ENCODE data around the gene MRTO4.
"Not testable (repeated sequence)": the region's sequence is repeated elsewhere in the genome, so short reads cannot be mapped to it uniquely, and the experiment has no call there.

Gene MRTO4

DNA sequence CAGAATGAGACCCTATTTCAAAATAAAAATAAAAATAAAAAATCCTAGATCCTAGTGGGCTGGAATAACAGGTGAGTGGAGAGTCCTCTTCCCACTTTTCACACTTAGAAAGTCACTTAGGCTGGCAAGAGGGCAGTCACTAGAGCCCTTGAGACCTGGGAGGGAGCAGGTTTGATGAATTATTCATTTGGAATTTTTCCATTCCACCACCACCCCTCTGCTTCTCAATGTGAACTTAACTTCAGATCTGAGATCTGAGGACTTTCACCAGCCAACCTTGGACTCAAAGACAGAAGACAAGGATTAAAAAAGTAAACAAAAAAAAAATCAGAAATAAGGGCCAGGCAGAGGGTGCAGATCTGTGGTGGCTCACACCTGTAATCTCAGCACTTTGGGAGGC lies 20.5 kb downstream of the MRTO4 start:
- no peak for DNase-seq
- ATAC-seq: no peak

DNA sequence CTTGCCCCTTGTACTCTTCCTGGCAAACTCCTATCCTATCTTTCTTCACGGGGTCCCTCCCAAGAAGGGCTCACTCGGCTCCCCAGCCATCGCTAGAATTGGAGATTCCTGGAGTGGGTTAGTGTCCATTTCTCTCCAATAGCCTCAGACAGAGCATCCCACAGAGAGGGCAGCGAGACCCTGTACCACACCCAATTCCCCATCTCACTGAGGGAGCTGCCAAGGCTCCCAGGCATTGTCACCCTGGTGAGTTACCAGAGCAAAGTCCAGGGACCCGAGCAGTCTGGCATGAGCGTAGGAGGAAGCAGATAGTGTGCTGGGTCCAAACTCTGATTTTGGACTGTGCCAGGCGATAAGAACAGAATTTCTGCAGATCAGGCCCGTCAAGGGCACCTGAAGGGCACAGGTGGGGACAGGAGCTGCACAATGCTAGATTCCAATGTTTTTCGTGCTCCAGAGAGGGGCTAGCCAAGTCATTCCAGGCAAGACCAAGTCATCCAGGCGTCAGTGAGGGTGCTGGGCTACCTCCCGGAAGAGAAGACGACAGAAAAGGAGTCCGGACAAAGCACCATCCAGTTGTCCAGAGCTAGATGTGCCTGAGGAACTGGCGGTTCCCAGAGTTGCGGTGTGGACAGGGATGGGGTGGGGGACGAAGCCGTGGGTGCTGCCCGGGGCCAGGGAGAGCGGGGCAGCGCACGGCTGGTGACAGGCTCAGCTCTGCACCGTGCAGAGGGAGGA lies 21.7 kb downstream of the MRTO4 start:
- no peak for ATAC-seq
- no peak for DNase-seq

DNA sequence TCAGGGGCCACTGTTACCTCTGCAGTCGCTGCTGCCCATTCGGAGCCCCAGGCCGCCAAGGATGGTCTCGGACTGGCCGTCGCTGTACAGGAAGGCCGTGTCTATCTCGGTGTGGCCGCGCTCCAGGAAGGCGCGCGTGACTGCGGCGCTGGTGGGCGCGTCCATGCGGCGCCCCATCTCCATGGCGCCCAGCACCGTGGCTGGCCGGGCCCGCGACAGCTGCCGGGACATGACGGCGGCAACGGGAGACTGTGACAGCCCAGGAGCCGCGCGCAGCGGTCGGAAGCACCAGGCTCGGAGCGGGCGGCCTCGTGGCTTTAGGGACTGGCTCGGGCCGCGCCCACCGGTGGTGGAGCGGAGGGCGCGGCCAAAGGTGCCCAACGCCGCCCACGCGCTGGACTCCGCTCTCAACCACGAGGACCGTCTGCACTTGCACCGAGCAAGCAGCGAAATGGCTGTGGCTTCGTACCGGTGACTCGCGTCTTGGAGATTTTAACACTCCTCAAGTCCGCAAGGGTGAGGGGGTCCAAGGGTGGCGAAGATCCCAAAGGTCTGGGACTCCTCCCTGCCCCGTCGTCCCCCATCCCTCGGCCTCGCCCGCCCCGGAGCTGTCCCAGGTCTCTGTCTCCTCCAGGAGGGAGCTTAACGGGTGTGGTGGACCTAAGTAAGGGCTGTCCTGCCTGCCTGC lies 22.4 kb downstream of the MRTO4 start:
- not testable (repeated sequence) for DNase-seq
- ATAC-seq: peak; percentile 46

DNA sequence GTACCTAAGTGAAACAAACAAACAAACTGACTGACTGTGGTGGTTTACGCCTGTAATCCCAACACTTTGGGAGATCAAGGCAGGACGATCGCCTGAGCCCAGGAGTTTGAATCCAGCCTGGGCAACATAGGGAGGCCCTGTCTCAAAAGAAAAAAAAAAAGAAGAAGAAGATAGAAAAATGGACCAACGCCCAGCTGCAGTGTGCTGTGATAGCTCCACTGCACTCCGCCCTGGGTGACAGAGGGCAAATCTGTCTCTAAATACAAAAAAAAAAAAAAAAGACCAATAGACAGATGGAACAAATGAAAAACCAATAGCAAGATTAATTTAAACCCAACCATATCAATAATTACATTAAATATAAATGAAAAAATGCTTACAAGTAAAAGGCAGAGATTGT lies 23.0 kb downstream of the MRTO4 start:
- no peak for ATAC-seq
- DNase-seq: no peak

DNA sequence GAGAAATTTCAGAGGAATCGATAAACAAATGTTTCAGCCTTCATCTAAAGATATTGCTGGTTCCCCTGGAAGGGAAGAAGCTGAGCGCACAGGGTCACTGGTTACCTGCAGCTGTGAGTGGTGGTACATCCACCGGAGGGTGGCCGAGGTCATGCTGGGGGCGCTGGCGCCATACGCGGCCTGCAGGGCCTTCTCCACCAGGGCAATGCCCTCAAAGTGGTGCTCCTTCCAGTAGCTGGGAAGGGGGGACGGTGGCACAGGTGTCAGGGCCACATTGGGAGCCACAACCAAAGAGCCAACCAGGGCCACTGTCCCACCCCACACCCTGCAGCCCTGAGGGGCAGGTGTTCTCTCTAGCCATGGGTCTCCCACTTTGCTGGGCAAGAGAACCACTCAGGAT lies 32.3 kb downstream of the MRTO4 start:
- DNase-seq: no peak
- ATAC-seq: no peak

DNA sequence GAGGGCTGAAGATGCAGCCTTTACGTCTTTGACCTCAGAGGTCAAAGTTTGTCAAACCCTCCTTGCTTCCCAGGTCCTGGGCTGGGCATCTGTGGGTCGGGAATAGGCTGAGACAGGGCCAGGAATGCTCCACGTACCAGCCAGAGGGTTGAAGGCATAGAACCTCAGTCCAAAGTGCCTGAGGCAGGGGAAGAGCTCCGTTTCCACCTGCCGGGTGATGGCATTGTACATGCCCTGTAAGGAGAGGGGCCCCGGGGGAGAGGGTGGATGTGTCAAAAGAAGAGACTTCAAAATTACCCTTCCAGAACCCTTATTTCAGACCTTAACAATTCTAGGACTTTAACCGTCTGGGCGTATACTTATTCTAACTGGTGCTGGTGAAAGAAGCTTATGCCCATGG lies 33.3 kb downstream of the MRTO4 start:
- ATAC-seq (no peak), DNase-seq (no peak)

DNA sequence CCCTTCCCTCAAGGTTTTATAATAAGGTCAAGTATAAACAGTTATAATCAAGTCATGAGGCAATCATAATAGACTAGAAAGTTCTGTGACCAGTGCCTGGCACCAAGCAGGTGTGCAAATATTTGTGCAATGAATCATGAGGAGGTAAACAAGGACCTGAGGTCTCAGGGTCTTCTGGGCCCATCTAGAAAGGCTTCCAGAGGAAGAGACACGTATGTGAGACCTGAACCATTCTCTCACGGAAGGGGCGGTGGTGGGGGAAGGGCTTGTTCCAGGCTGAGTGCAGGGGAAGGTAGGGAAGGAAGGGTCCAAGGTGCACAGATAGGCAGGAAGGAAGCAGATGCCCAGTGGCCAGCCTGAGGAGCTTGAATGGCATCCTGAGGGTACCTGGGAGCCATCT lies 33.8 kb downstream of the MRTO4 start:
- not testable (repeated sequence) for ATAC-seq, DNase-seq

DNA sequence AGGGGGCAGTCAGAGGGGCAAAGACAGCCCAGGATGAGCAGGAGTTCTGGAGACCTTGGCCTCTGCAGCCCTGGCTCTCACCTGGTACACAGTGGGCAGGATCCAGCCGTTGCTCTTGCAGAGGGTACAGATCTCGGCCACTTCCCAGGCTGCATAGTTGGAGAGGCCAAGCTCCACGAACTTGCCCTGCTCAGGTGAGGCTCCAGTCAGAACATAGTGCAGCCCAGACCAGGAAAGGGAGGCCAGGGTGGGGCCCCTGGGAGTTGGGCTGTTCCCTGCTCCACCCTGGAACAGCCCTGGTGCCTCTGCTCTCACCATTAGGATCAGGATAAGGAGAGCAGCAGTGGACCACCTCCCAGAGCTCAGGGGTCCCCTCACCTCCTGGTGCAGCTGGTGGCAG lies 34.2 kb downstream of the MRTO4 start:
- not testable (repeated sequence) for ATAC-seq, DNase-seq

DNA sequence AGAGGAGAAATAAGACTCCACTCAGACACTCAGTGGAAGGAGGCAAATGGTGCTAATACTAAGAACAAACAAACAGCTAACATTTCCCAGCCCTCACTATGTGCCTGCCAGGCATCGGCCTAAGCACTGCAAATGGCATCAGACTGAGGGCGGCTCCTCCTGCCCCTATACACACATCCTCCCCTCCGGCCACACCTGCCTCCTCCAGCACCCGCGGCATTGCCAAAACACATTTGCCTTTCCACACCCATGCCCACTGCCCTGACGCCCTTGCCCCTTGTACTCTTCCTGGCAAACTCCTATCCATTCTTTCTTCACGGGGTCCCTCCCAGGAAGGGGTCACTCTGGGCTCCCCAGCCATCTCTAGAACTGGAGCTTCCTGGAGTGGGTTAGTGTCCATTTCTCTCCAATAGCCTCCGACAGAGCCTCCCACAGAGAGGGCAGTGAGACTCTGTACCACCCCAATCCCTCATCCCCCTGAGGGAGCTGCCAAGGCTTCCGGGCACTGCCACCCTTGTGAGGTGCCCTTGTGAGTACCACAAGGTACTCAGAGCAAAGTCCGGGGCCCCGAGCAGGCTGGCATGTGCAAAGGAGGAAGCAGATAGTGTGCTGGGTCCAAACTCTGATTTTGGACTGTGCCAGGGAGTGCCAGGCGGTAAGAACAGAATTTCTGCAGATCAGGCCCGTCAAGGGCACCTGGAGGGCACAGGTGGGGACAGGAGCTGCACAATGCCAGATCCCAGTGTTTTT lies 36.0 kb downstream of the MRTO4 start:
- no peak for ATAC-seq
- DNase-seq: no peak

DNA sequence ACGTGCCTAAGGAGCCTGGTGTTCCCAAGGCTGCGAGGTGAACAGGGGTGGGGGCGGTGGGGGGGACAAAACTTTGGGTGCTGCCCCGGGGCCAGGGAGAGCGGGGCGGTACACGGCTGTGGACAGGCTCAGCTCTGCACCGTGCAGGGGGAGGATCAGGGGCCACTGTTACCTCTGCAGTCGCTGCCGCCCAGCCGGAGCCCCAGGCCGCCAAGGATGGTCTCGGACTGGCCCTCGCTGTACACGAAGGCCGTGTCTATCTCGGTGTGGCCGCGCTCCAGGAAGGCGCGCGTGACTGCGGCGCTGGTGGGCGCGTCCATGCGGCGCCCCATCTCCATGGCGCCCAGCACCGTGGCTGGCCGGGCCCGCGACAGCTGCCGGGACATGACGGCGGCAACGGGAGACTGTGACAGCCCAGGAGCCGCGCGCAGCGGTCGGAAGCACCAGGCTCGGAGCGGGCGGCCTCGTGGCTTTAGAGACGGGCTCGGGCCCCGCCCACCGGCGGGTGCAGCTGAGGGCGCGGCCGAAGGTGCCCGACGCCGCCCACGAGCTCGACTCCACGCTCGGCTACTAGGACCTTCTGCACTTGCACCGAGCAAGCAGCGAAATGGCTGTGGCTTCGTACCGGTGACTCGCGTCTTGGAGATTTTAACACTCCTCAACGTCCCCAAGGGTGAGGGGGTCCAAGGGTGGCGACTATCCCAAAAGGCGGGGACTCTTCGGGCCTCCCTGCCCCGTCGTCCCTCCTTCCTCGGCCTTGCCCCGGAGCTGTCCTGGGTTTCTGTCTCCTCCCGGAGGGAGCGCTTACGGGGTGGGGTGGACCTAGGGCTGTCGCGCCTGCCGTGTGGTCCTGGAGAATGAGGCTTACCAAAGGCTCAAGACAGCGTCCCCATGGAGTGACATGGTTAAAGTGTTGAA lies 37.0 kb downstream of the MRTO4 start, which contains the start of gene AKR7A3:
TSS of gene AKR7A3 (minus strand) at position 447 of the 918 bp plus-strand sequence. CDS start at position 386, 61 bp downstream.
- peak; percentile 74 for DNase-seq
- peak; percentile 85 for ATAC-seq

DNA sequence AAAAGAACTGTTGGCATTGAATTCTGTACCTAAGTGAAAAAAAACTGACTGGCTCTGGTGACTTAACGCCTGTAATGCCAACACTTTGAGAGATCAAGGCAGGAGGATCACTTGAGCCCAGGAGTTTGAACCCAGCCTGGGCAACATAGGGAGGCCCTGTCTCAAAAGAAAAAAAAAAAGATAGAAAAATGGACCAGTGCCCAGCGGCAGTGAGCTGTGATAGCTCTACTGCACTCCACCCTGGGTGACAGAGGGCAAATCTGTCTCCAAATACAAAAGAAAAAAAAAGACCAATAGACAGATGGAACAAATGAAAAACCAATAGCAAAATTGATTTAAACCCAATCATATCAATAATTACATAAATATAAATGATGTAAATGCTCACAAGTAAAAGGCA lies 37.6 kb downstream of the MRTO4 start:
- no peak for DNase-seq
- no peak for ATAC-seq

DNA sequence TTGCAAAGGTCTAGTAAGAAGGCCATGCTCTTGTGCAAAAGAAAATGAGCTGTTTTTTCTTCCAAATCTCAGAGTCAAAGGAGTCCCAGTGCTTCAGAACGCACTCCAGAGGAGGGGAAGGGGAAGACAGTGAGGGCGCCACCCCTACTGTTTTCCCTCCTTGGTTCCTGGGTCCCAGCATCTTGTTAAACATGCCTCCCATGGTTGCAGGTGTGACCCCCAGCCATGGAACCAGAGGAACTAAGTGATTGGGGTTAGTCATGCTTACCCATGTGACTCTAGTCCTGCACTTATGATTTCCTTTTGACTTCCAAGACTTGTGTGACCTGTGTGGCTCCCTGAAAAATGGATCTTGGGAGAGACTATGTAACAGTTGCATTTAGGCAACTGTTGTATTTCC lies 43.0 kb downstream of the MRTO4 start:
- ATAC-seq: no peak

DNA sequence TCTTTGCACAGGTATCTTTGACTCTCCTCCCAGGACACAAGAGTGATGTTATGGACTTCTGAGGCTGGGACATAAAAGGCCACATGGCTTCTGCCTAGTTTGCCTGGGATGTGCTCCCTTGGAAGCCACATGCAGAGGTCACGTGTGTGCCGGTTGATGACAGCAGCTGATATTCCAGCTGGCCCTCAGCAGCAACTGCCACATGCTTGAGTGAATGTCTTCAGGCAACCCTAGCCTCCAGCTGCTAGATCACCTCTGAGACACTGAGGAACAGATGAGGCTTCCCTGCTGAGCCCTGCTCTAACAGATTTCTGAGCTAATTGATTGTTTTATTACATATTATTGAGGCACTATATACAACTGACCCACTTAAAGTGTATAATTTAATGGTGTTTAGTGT lies 48.6 kb downstream of the MRTO4 start:
- no peak for ATAC-seq
- DNase-seq: no peak

More for the DNA sequence above, 43.0 kb downstream of the MRTO4 start:
- DNase-seq: no peak

DNA sequence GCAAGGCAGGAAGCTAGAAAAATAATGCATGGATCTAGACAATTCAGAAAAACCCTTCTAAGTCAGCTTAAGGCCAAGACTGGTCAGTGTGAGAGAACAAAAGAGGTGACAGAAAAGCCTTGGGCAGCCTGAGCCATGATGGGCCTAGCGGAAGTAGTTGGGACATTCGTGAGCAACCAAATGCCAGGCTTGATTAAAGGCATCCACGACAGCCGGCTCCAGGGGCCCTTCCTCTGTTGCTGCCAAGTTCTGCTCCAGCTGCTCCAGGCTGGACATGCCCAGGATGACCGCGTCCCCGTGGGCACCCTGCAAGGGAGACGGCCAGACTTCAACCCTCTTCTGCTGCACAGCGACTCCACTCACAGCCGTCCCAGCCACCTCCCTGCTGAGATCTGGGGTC lies 52.5 kb downstream of the MRTO4 start:
- ATAC-seq, DNase-seq: not testable (repeated sequence)

DNA sequence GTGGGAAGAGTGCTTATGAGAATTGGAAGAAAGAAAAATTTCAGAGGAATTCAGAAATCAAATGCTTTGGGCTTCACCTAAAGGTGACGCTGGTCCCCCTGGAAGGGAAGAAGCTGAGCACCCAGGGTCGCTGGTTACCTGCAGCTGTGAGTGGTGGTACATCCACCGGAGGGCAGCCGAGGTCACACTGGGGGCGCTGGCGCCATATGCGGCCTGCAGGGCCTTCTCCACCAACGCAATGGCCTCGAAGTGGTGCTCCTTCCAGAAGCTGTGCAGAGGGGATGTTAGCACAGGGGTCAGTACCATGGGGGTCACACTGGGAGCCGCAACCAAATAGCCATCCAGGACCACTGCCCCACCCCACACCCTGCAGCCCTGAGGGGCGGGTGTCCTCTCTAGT lies 54.3 kb downstream of the MRTO4 start:
- ATAC-seq: no peak

DNA sequence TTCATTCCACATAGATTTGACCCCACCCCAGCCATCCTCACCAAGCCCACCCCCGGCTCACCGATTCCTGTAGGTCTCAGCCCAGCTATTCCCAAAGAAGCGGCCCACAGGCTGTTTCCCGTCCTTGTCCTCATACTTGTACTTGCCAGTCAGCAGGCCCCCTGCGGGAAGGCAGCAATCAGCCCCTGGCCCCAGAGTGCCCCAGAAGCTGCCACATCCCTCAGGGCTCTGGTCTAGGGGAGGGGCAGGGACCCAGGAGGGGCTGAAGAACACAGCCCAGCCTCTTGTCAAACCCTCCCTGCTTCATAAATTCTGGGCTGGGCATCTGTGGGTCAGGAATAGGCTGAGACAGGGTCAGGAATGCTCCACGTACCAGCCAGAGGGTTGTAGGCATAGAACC lies 55.3 kb downstream of the MRTO4 start:
- ATAC-seq (no peak), DNase-seq (no peak)

More for the DNA sequence above, 54.3 kb downstream of the MRTO4 start:
- DNase-seq: no peak

DNA sequence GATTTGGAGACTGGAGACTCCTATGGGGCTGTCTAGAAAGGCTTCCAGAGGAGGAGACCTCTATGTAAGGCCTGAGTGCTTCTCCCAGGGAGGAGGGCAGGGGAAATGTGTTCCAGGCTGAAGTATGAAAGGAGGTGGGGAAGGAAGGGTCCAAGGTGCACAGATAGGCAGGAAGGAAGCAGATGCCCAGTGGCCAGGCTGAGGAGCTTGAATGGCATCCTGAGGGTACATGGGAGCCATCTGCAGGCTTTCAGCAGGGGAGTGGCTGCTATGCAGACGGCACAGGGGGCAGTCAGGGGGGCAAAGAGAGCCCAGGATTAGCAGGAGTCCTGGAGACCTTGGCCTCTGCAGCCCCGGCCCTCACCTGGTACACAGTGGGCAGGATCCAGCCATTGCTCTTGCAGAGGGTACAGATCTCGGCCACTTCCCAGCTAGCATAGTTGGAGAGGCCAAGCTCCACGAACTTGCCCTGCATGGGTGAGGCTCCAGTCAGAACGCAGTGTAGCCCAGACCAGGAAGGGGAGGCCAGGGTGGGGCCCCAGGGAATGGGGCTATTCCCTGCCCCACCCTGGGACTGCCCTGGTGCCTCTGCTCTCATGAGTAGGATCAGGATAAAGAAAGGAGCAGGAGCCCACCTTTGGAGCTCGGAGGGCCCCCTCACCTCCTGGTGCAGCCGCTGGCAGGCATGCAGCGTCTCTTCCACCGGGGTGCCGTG lies 56.3 kb downstream of the MRTO4 start:
- no peak for ATAC-seq
- DNase-seq: no peak

DNA sequence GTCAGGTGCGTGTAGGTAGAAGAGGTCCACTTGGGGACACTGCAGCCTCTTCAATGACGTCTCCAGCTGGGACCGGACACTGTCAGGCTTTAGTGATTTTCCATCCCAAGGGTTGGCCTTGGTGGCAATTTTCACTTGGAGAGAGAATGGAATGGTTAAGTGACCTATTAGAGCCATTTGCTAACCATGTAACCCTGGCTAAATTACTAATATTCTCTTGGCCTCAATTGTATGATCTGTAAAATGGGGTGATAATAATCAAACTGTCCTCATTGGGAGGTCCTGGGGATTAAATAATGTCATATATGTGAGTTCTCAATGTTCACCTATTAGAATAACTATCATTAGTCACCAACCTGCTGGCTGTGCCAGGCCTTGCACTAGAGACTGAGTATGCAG lies 56.9 kb downstream of the MRTO4 start:
- ATAC-seq: no peak

DNA sequence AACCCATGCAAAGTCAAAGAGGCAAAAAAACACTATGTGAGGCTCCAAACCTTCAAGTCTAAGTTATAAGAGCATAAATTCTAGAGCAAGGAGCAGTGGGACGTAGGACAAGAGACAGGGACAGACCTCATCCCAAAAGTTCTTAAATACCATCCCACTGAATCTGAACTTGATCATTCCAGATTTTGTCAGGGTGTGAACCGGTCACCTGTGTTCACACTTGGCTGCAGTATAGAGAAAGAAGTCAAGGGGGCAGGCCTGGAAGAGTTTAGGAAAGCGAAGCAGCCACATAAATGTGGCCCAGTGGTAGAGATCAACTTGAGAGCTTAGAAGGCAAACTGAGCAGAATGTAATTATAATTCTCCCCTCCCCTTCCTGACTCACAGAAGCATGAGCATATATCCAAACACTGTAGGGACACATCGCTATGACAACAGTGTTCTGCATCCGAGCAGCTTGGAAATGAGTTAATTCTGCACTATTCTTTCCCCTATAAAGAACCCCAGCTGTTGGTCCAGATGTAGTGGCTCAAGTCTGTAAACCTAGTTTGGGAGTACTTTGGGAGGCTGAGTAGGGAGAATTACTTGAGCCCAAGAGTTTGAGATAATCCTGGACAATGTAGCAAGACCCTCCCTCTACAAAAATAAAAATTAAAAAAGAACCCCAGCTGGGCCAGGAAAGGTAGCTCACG lies 57.7 kb downstream of the MRTO4 start:
- ATAC-seq (no peak), DNase-seq (no peak)

More for the DNA sequence above, 56.9 kb downstream of the MRTO4 start:
- DNase-seq: no peak
